Loucy (cell line): ENCODE data around the gene KIF23.

Source experiments
- H2AFZ ChIP-seq: fragments of 200-600 bp; sonication (generic); 2 replicates; pipeline ENCODE4 v1.6.0; 2016; ENCODE audit warnings: antibody characterized with exemption, mild to moderate bottlenecking, low read length, moderate library complexity
- H3F3A ChIP-seq: fragments of 200-600 bp; 2 replicates; pipeline ENCODE4 v1.6.0; 2016; ENCODE audit warnings: antibody characterized with exemption, low read depth, mild to moderate bottlenecking
- H3K27me3 ChIP-seq: fragments of 200-600 bp; sonication (generic); 2 replicates; pipeline ENCODE4 v1.6.1; 2014; ENCODE audit warnings: low read length, mild to moderate bottlenecking; ENCODE audit not compliant: insufficient read depth, poor library complexity, severe bottlenecking
- H3K36me3 ChIP-seq: fragments of 200-600 bp; sonication (generic); 2 replicates; pipeline ENCODE4 v1.6.1; 2016; ENCODE audit warnings: low read length; ENCODE audit not compliant: insufficient read depth
- H3K4me1 ChIP-seq: fragments of 200-600 bp; sonication (generic); 2 replicates; pipeline ENCODE4 v1.5.1; 2014; ENCODE audit warnings: low read length, mild to moderate bottlenecking; ENCODE audit not compliant: insufficient read depth, poor library complexity, severe bottlenecking
- H3K4me2 ChIP-seq: fragments of 200-600 bp; sonication (generic); 2 replicates; pipeline ENCODE4 v1.6.0; 2014; ENCODE audit warnings: antibody characterized with exemption, low read length, low read depth, mild to moderate bottlenecking; ENCODE audit not compliant: poor library complexity, severe bottlenecking
- H3K4me3 ChIP-seq: fragments of 200-600 bp; sonication (generic); 2 replicates; pipeline ENCODE4 v1.5.1; 2014; ENCODE audit warnings: low read length, mild to moderate bottlenecking, mixed read lengths; ENCODE audit not compliant: poor library complexity, severe bottlenecking
- H3K79me2 ChIP-seq: fragments of 200-600 bp; sonication (generic); 2 replicates; pipeline ENCODE4 v1.6.1; 2014; ENCODE audit warnings: low read length; ENCODE audit not compliant: insufficient read depth
- H3K9ac ChIP-seq: fragments of 200-600 bp; sonication (generic); 2 replicates; pipeline ENCODE4 v1.6.0; 2014; ENCODE audit warnings: mild to moderate bottlenecking, low read depth, low read length, moderate library complexity; ENCODE audit not compliant: poor library complexity, severe bottlenecking
- H3K9me2 ChIP-seq: fragments of 200-600 bp; sonication (generic); replicated peaks from 2 replicates; pipeline ENCODE4 v1.6.1; 2016; ENCODE audit warnings: low read depth, low read length, mixed read lengths
- H3K9me3 ChIP-seq: fragments of 200-600 bp; sonication (generic); 2 replicates; pipeline ENCODE4 v1.6.1; 2014; ENCODE audit warnings: mild to moderate bottlenecking, antibody characterized with exemption, low read length, low read depth; ENCODE audit not compliant: insufficient read depth
- H4K20me1 ChIP-seq: fragments of 200-600 bp; sonication (generic); 2 replicates; pipeline ENCODE4 v1.6.0; 2014; ENCODE audit warnings: antibody characterized with exemption, low read length, mild to moderate bottlenecking; ENCODE audit not compliant: insufficient read depth, poor library complexity, severe bottlenecking
- CTCF ChIP-seq: fragments of 200-600 bp; sonication (generic); conservative IDR thresholded peaks from 2 replicates; pipeline ENCODE4 v1.5.1; 2014; ENCODE audit warnings: mild to moderate bottlenecking, antibody characterized with exemption, low read length
- EZH2phosphoT487 ChIP-seq: fragments of 200-600 bp; IDR thresholded peaks from 2 replicates; pipeline ENCODE4 v1.6.1; 2018; ENCODE audit warnings: antibody characterized with exemption, mild to moderate bottlenecking, moderate library complexity, borderline replicate concordance

The KIF23 gene

GRCh38 chr15:69491038-69491505 lies 76.9 kb downstream of the KIF23 start:
- H3K9me3 ChIP-seq: no peaks in the 10 kb centered on the region
- H3K4me2 ChIP-seq: no peak overlapping the region
- H3F3A ChIP-seq: no peaks in the 10 kb centered on the region
- no peaks in the 10 kb centered on the region for H4K20me1 ChIP-seq
- H3K9ac ChIP-seq: no peak overlapping the region
- no peak for TF ChIP-seq EZH2phosphoT487
- no peak for TF ChIP-seq CTCF
- H3K4me3 ChIP-seq: no peak overlapping the region
- no peaks in the 10 kb centered on the region for H3K36me3 ChIP-seq
- no peaks in the 10 kb centered on the region for H3K9me2 ChIP-seq
- H3K79me2 ChIP-seq: no peaks in the 10 kb centered on the region
- no peaks in the 10 kb centered on the region for H3K27me3 ChIP-seq
- no peaks in the 10 kb centered on the region for H3K4me1 ChIP-seq
- H2AFZ ChIP-seq: no peak overlapping the region

GRCh38 chr15:69493406-69493805 lies 79.3 kb downstream of the KIF23 start:
- Histone ChIP-seq H3K4me1 (peaks cover 10% of the 10 kb centered on the region), H3K9ac (no peak overlapping the region), H3K9me2 (no peaks in the 10 kb centered on the region), H4K20me1 (no peaks in the 10 kb centered on the region), H3F3A (no peaks in the 10 kb centered on the region), H3K4me3 (no peak overlapping the region), H3K27me3 (no peaks in the 10 kb centered on the region), H3K79me2 (no peaks in the 10 kb centered on the region), H3K36me3 (no peaks in the 10 kb centered on the region), H3K4me2 (no peak overlapping the region), H2AFZ (no peak overlapping the region), H3K9me3 (no peaks in the 10 kb centered on the region)
- TF ChIP-seq EZH2phosphoT487: no peak

- Histone ChIP-seq H3K27me3 (no peaks in the 10 kb centered on the region), H3K4me2 (no peak overlapping the region), H4K20me1 (no peaks in the 10 kb centered on the region), H3K4me1 (peaks cover 10% of the 10 kb centered on the region), H3K79me2 (no peaks in the 10 kb centered on the region), H3K9me3 (no peaks in the 10 kb centered on the region), H3K4me3 (no peak overlapping the region), H2AFZ (no peak overlapping the region), H3F3A (no peaks in the 10 kb centered on the region), H3K36me3 (no peaks in the 10 kb centered on the region), H3K9ac (no peak overlapping the region), H3K9me2 (no peaks in the 10 kb centered on the region)
- TF ChIP-seq EZH2phosphoT487: no peak
- no peak for TF ChIP-seq CTCF
Observed at GRCh38 chr15:69496001-69496400, 81.9 kb downstream of the KIF23 start.

- Histone ChIP-seq H3K4me1 (peaks cover 10% of the 10 kb centered on the region), H3K36me3 (no peaks in the 10 kb centered on the region), H3F3A (no peaks in the 10 kb centered on the region), H3K9ac (no peak overlapping the region), H3K27me3 (no peaks in the 10 kb centered on the region), H3K4me2 (no peak overlapping the region), H3K4me3 (no peak overlapping the region), H3K9me3 (no peaks in the 10 kb centered on the region), H2AFZ (peak overlapping the region; percentile 77), H4K20me1 (no peaks in the 10 kb centered on the region), H3K9me2 (no peaks in the 10 kb centered on the region), H3K79me2 (no peaks in the 10 kb centered on the region)
- TF ChIP-seq CTCF (no peak), EZH2phosphoT487 (no peak)
Observed at GRCh38 chr15:69497076-69497475, 82.9 kb downstream of the KIF23 start.
